ENCODE data around the gene LSM7.

LSM7 gene

GRCh38 chr19:2338055-2338615 lies 9.7 kb upstream of the LSM7 start:
- DNase-seq (ENCODE audit: low spot score), result no peak

GRCh38 chr19:2337329-2337707 lies 8.9 kb upstream of the LSM7 start:
- DNase-seq (ENCODE audit: low spot score), result peak; percentile 65

- DNase-seq (ENCODE audit: low spot score), result no peak
Measured at GRCh38 chr19:2336528-2337328, 8.3 kb upstream of the LSM7 start.

DNA sequence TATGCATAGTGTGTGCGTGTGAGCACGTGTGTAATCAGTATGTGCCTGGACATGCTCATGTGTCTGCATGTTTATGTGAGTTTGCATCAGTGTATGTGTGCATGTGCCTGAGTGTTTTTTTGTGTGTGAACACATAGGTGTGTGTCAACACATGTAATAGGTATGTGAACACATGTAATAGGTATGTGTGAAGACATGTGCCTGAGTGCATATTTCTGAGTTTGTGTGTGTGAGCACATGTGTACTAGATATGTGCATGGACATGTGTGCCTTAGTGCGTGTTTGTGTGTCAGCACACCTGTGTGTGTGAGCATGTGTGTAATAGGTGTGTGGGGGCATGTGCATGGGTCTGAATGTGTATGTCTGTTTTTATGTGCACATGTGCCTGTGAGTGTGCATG lies 7.5 kb upstream of the LSM7 start:
- DNase-seq (ENCODE audit: low spot score), result no peak

- DNase-seq (ENCODE audit: low spot score), result no peak
Measured at GRCh38 chr19:2334986-2335846, 6.8 kb upstream of the LSM7 start.

- no peak for DNase-seq (ENCODE audit: low spot score)
Measured at GRCh38 chr19:2334426-2334825, 6.0 kb upstream of the LSM7 start.

DNA sequence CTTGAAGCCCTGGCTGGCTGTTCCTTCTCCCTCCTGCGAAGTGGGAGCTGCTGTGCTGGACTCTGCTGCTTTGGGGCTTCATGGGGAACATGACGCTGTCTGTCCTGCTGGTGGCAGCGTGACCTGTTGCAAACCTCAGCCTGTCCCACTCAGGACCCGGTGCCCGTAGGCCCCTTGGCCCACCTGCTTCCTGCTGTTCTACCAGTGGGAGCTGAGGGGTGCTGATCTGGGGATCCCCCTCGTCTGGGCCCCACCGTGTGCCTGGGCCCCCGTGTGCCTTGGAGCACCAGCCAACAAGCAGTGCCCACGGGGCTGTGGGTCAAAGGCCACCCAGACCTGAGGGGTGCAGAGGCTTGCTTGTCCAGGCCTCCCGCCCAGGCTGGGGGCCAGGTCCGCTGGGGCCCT lies 5.4 kb upstream of the LSM7 start:
- DNase-seq (ENCODE audit: low spot score), result peak; percentile 34

GRCh38 chr19:2333027-2333806 lies 4.8 kb upstream of the LSM7 start:
- DNase-seq (ENCODE audit: low spot score), result no peak

DNA sequence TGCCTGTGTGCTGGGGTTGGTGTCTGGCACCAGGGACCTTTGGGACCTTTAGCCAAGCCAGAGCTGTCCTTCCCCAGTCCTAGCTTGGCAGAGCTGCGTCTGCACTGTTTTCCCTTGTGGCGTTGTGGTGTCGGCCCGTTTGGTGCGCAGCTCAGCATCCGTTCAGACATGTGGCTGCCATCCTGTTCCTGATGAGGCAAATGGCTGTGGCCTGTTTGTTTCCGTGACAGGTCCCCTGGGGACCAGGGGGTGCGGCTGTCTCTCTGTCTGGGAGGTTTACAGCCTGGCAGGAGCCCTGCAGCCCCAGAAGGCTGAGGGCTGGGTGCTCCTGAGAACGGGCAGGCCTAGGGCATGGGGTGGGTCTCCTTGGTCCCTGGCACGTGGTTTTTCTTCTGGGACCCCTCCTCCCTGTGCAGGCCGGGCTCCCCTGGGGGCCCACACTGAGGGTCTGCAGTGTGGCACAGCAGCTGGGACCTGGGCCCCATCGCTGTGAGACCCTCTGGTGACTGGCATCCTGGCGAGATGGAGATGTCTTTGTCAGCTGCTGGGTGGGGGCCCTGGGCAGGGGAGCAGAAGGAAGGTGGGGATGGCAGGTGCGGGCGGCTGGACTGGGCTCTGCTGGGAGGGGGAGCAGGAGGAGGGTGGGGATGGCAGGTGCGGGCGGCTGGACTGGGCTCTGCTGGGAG lies 4.1 kb upstream of the LSM7 start:
- no peak for DNase-seq (ENCODE audit: low spot score)

- DNase-seq (ENCODE audit: low spot score), result no peak
Measured at GRCh38 chr19:2331601-2332246, 3.3 kb upstream of the LSM7 start.

- peak; percentile 90 for DNase-seq (ENCODE audit: low spot score)
Measured at GRCh38 chr19:2330632-2331284, 2.4 kb upstream of the LSM7 start.

GRCh38 chr19:2330255-2330631 lies 1.9 kb upstream of the LSM7 start:
- DNase-seq (ENCODE audit: low spot score), result no peak

- peak; percentile 44 for DNase-seq (ENCODE audit: low spot score)
Measured at GRCh38 chr19:2329501-2329916, 1.1 kb upstream of the LSM7 start.

- DNase-seq (ENCODE audit: low spot score), result no peak
Measured at GRCh38 chr19:2329149-2329478, 728 bp upstream of the LSM7 start.

GRCh38 chr19:2327773-2328400 lies 499 bp downstream of the LSM7 start:
- no peak for DNase-seq (ENCODE audit: low spot score)

DNA sequence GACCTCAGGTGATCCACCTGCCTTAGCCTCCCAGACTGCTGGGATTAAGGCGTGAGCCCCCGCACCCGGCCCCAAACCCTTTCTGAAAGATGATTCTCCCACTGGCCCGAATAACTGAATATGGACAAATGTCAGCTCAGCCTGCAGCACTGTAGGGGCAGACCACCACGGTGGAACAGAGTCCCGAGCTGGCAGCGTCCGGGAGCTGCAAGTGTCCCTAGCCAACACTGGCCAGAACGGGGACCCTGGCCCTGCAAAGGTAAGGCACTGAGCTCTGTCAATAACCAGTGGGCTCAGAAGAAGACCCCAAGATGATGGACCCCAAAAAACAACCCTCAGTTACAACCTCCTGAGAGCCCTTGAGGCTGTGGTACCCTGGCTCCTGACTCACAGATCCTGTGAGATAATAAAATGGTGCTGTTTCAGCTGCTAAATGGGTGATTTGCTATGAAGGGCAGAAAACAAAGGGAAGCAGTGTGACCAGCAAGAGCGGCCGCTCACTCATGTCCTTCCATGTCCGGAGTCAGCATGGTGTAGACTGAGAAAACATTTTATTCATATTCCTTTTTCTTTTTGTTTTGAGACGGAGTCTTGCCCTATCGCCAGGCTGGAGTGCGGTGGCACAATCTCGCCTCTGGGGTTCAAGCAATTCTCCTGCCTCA lies 1.6 kb downstream of the LSM7 start:
- DNase-seq (ENCODE audit: low spot score), result no peak

DNA sequence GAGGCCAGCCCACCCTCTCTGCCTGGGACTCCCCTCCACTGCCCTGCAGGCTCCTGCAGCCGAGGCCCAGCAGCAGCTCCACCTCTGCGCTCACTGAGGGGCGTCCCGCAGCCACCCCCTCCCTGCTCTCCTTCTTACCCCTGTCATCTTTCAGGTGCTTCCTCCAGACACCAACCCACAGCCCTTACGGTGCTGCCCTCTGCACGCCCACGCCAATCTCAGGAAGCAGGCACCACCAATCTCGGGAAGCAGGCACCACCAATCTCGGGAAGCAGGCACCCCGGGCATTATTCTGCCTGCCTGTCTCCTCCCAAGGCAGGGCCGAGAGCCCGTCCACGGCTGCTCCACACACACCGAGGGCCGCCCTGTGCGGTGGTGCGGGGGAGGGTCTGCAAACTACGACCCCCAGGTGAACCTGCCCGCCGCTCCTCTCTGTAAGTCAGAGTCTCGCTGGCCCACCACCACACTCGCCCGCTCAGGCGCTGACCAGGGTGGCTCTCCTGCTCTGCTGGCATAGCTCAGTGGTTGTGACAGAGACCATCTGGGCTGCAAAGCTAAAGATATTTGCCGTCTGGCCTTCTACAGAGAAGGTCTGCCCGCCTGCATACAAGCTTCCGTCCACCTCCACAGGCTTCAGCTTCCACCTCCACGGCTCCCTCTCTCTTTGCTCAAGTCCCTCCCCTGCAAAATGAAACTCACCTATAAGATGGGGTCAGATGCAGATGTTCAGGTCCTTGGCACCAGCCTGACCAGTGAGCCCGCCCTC lies 2.9 kb downstream of the LSM7 start:
- no peak for DNase-seq (ENCODE audit: low spot score)

GRCh38 chr19:2324220-2324948 lies 4.0 kb downstream of the LSM7 start:
- DNase-seq (ENCODE audit: low spot score), result no peak
